GM12873 (cell line): ENCODE measurements around the gene HILPDA.

ENCODE experiments used
- CTCF ChIP-seq: IDR thresholded peaks from 2 replicates; pipeline ENCODE4 v1.5.1; 2012; ENCODE audit warnings: low read depth, mild to moderate bottlenecking, moderate library complexity, low read length, control low read depth; ENCODE audit not compliant: insufficient read depth; ENCODE audit errors: missing control alignments

HILPDA gene

DNA sequence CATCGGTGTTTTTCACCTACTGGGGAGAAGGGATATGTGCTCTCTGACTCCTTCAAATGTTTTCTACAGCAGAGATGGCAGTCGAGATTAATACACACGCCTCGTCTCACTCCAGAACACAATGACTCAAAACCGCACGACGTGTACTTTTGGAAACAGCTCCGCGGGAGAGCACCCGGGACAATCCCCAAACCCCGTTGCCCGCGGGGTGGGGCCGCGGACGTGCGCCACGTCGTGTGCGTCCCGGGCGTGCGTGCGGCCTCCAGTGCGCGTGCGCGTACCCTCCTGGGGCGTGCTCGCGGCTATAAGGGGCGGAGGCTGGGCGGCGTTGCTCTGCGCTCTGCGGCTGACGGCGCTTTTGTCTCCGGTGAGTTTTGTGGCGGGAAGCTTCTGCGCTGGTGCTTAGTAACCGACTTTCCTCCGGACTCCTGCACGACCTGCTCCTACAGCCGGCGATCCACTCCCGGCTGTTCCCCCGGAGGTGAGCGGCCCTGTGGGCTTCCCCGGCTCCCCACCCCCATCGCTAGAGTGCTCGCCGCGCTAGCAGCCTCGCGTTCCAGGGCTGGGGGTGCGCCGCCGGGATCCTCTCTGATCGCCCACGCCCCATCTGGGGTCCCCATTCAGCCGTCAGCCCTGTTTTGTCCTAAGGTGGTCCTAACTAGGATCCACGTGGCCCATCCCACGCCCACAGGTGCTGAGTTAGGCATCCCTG is at the start of gene HILPDA:
Gene HILPDA (plus strand): TSS at position 336 of the 712 bp plus-strand sequence. CDS start 1,391 bp downstream, outside the sequence.
- TF ChIP-seq CTCF, result no peak

- TF ChIP-seq CTCF, result no peak
Observed at GRCh38 chr7:128406314-128407232, 49.1 kb upstream of the HILPDA start.

DNA sequence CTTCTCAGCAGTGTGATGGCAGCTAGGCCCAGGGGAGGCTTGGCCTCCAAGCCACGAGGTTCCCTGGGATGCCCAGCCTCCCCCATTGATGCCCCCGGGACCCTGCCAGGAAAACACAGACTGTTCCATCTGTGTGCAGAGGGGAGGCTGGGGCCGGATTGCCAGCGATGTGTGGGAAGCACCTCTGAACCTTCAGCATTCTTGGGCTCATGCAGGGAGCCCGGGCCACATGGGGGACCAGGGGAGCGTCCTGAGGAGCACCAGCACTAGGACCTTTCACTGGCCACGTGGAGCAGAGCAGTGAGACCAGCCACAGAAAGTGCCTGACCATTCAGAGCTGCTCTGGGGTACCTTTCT is 48.5 kb upstream of the HILPDA start:
- no peak for TF ChIP-seq CTCF

- no peak for TF ChIP-seq CTCF
Observed at GRCh38 chr7:128407751-128408708, 47.6 kb upstream of the HILPDA start.

DNA sequence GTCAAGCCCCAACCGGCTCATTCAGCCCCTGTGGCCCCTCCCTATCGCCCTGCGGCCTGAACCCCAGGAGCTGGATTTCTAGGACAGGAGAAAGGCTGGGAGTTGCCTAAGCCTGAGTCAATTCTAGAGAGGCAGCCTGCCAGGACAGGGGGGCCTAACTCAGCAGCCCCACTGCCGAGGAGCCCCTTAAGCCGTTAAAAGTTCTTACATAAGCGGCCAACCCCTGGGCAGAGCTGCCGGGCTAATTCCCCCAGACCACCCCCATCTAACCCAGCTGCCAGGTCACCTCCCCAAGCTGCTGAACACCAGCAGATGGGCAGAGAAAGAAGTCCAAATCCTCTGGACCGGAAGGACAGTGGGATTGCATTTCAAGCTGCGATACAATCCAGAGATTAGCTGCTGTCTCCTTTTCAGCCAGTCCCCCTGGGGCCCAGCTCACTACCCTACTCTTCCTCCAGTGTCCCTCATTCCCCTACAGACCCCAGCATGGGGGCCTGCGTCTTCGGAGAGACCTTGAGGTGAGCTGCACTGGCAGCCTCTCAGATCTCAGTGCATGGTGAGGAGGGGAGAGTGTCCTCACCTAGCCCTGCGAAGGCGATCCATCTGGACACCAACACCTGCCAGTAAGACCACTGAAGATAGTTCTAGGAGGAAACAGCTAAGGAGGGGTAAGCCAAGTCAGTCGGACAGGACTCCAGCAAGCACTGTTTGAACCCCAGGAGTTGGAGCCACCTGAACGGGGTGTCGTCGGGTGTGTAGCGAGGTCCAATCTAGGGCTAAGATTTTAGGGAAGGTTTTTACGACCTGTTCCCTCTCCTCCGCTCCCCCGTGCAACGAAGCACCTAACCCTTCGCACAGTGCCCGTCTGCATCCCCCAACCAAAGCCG is 46.7 kb upstream of the HILPDA start:
- no peak for TF ChIP-seq CTCF

GRCh38 chr7:128409596-128410450 is 45.9 kb upstream of the HILPDA start, which contains the start of gene IMPDH1:
Gene IMPDH1 (minus strand): TSS chr7:128409982. CDS start chr7:128409901, 81 bp downstream.
- TF ChIP-seq CTCF, result no peak
